Astrocyte (in vitro differentiated cells and primary cell): ENCODE data around the gene TBRG4. TPM values are rescaled to one million over a fixed set of nuclear protein-coding genes. Genes with fewer than 3 reads are reported as not detected.

Source experiments
- DNase-seq: peaks from one replicate; pipeline ENCODE4 v3.0.0-alpha.2; 2010; ENCODE audit warnings: low read depth
- FAIRE-seq: peaks from 2 replicates; lab custom pipeline; 2011; peaks lifted over from hg19 to GRCh38; lab: Jason Lieb, UNC
- H2AFZ ChIP-seq: 2 replicates; pipeline ENCODE4 v1.6.0; 2012; ENCODE audit warnings: low read depth, low read length, inconsistent platforms
- H3K27ac ChIP-seq: 2 replicates; pipeline ENCODE4 v1.5.1; 2011; ENCODE audit warnings: low read depth, low read length, inconsistent platforms
- H3K27me3 ChIP-seq: 2 replicates; pipeline ENCODE4 v1.6.0; 2011; ENCODE audit warnings: low read length, inconsistent platforms; ENCODE audit not compliant: insufficient read depth
- H3K36me3 ChIP-seq: 2 replicates; pipeline ENCODE4 v1.5.1; 2011; ENCODE audit warnings: low read length, inconsistent platforms; ENCODE audit not compliant: insufficient read depth
- H3K4me1 ChIP-seq: 2 replicates; pipeline ENCODE4 v1.5.1; 2011; ENCODE audit warnings: low read length, inconsistent platforms; ENCODE audit not compliant: insufficient read depth
- H3K4me2 ChIP-seq: 2 replicates; pipeline ENCODE4 v1.6.0; 2012; ENCODE audit warnings: low read length, inconsistent platforms
- H3K4me3 ChIP-seq: 2 replicates; pipeline ENCODE4 v1.5.1; 2011; ENCODE audit warnings: low read depth, mild to moderate bottlenecking, low read length, inconsistent platforms; ENCODE audit not compliant: insufficient read depth
- H3K79me2 ChIP-seq: 2 replicates; pipeline ENCODE4 v1.6.0; 2012; ENCODE audit warnings: mild to moderate bottlenecking, low read length, inconsistent platforms; ENCODE audit not compliant: insufficient read depth
- H3K9ac ChIP-seq: 2 replicates; pipeline ENCODE4 v1.6.0; 2012; ENCODE audit warnings: mild to moderate bottlenecking, low read length, inconsistent platforms
- H3K9me3 ChIP-seq: 2 replicates; pipeline ENCODE4 v1.5.1; 2012; ENCODE audit warnings: low read depth, mild to moderate bottlenecking, low read length, inconsistent platforms; ENCODE audit not compliant: insufficient read depth
- H4K20me1 ChIP-seq: 2 replicates; pipeline ENCODE4 v1.6.0; 2012; ENCODE audit warnings: low read length, inconsistent platforms; ENCODE audit not compliant: insufficient read depth
- H3K27ac Mint-ChIP-seq: one replicate; pipeline ENCODE4 v1.8.0; 2021; ENCODE audit warnings: mild to moderate bottlenecking, mixed read lengths; ENCODE audit not compliant: unreplicated experiment
- H3K27me3 Mint-ChIP-seq: one replicate; pipeline ENCODE4 v1.8.0; 2021; ENCODE audit warnings: low read depth, mixed read lengths; ENCODE audit not compliant: unreplicated experiment
- H3K36me3 Mint-ChIP-seq: one replicate; pipeline ENCODE4 v1.8.0; 2021; ENCODE audit warnings: low read depth, mixed read lengths; ENCODE audit not compliant: unreplicated experiment
- H3K4me1 Mint-ChIP-seq: one replicate; pipeline ENCODE4 v1.8.0; 2021; ENCODE audit warnings: low read depth, mixed read lengths; ENCODE audit not compliant: unreplicated experiment
- H3K4me3 Mint-ChIP-seq: one replicate; pipeline ENCODE4 v1.8.0; 2021; ENCODE audit warnings: mild to moderate bottlenecking, moderate library complexity, mixed read lengths; ENCODE audit not compliant: unreplicated experiment
- H3K9me3 Mint-ChIP-seq: one replicate; pipeline ENCODE4 v1.8.0; 2021; ENCODE audit warnings: mild to moderate bottlenecking, mixed read lengths; ENCODE audit not compliant: unreplicated experiment
- CTCF ChIP-seq: IDR thresholded peaks from 2 replicates; pipeline ENCODE4 v1.5.1; 2011; ENCODE audit warnings: low read depth, mild to moderate bottlenecking, inconsistent platforms, low read length, moderate library complexity; ENCODE audit not compliant: insufficient read depth
- EZH2 ChIP-seq: IDR thresholded peaks from 2 replicates; pipeline ENCODE4 v1.6.1; 2012; ENCODE audit warnings: mild to moderate bottlenecking, low read length, inconsistent platforms; ENCODE audit not compliant: insufficient read depth
- total RNA-seq: library from RNA; stranded (reverse); gene quantifications from 2 replicates; pipeline ENCODE4 v1.2.1, GENCODE V29; 2021

The TBRG4 gene
- total RNA-seq, 1 donor from 2014 or later: 65.2 TPM

GRCh38 chr7:45126201-45126600 lies 14.7 kb upstream of the TBRG4 start:
- Histone ChIP-seq H3K36me3 (no peaks in the 10 kb centered on the region), H3K4me3 (no peak overlapping the region), H3K4me1 (no peaks in the 10 kb centered on the region), H3K9ac (no peak overlapping the region), H4K20me1 (no peaks in the 10 kb centered on the region), H3K79me2 (no peaks in the 10 kb centered on the region), H3K9me3 (no peaks in the 10 kb centered on the region), H3K4me2 (no peak overlapping the region), H3K27me3 (no peaks in the 10 kb centered on the region), H3K27ac (no peak overlapping the region), H2AFZ (no peak overlapping the region)
- Mint-ChIP-seq H3K9me3 (no peaks in the 10 kb centered on the region), H3K27me3 (peaks cover 21% of the 10 kb centered on the region), H3K4me1 (no peaks in the 10 kb centered on the region), H3K27ac (no peak overlapping the region), H3K36me3 (no peaks in the 10 kb centered on the region), H3K4me3 (no peak overlapping the region)
- no peak for FAIRE-seq
- DNase-seq: no peak
- no peak for TF ChIP-seq EZH2
- TF ChIP-seq CTCF: no peak

GRCh38 chr7:45125193-45125904 lies 13.9 kb upstream of the TBRG4 start:
- Mint-ChIP-seq H3K27ac (no peak overlapping the region), H3K4me3 (no peak overlapping the region), H3K4me1 (no peaks in the 10 kb centered on the region), H3K27me3 (peaks cover 15% of the 10 kb centered on the region), H3K36me3 (no peaks in the 10 kb centered on the region), H3K9me3 (no peaks in the 10 kb centered on the region)
- no peaks in the 10 kb centered on the region for H4K20me1 ChIP-seq
- no peak overlapping the region for H3K27ac ChIP-seq
- TF ChIP-seq CTCF: no peak
- no peak for TF ChIP-seq EZH2
- DNase-seq: no peak
- no peak for FAIRE-seq
- H3K36me3 ChIP-seq: no peaks in the 10 kb centered on the region
- H3K9ac ChIP-seq: no peak overlapping the region
- no peak overlapping the region for H3K4me3 ChIP-seq
- H2AFZ ChIP-seq: no peak overlapping the region
- H3K4me1 ChIP-seq: no peaks in the 10 kb centered on the region
- H3K4me2 ChIP-seq: no peak overlapping the region
- H3K9me3 ChIP-seq: no peaks in the 10 kb centered on the region
- no peaks in the 10 kb centered on the region for H3K79me2 ChIP-seq
- no peaks in the 10 kb centered on the region for H3K27me3 ChIP-seq

- no peaks in the 10 kb centered on the region for H3K9me3 ChIP-seq
- no peaks in the 10 kb centered on the region for H3K4me1 ChIP-seq
- H3K4me3 Mint-ChIP-seq: no peak overlapping the region
- H3K36me3 Mint-ChIP-seq: no peaks in the 10 kb centered on the region
- H3K9me3 Mint-ChIP-seq: no peaks in the 10 kb centered on the region
- peaks cover 16% of the 10 kb centered on the region for H3K27me3 Mint-ChIP-seq
- H3K27ac Mint-ChIP-seq: no peak overlapping the region
- no peak for TF ChIP-seq CTCF
- no peak for TF ChIP-seq EZH2
- H3K4me2 ChIP-seq: no peak overlapping the region
- no peaks in the 10 kb centered on the region for H3K27me3 ChIP-seq
- H3K9ac ChIP-seq: no peak overlapping the region
- no peak for FAIRE-seq
- no peak overlapping the region for H3K4me3 ChIP-seq
- no peak overlapping the region for H2AFZ ChIP-seq
- H3K36me3 ChIP-seq: no peaks in the 10 kb centered on the region
- no peak overlapping the region for H3K27ac ChIP-seq
- no peaks in the 10 kb centered on the region for H4K20me1 ChIP-seq
- H3K4me1 Mint-ChIP-seq: no peaks in the 10 kb centered on the region
- H3K79me2 ChIP-seq: no peaks in the 10 kb centered on the region
- DNase-seq: no peak
These were observed 12.6 kb upstream of the TBRG4 start for GRCh38 chr7:45123913-45124710.
